MCF 10A (cell line): Measurements from ENCODE around the gene TMEM200A. TPM values are rescaled to one million over a fixed set of nuclear protein-coding genes. Genes with fewer than 3 reads are reported as not detected.
A peak's percentile ranks its signal among the peaks of the same experiment; 100 is the strongest.

Source experiments
- BruUV-seq: library from RNA; stranded (reverse); fragments of 400-500 nt; replicated peaks from 2 replicates; lab custom pipeline; 2021; lab: Mats Ljungman, UMichigan
- CTCF ChIA-PET: fragments of 300-600 bp; sonication (Branson Sonifier 250); formaldehyde crosslinking; extraction: SDS; loops from one replicate; lab custom pipeline; 2021; ENCODE audit warnings: antibody characterized with exemption, inconsistent platforms; lab: Yijun Ruan, JAX
- POLR2A ChIA-PET: fragments of 300-600, 350-650 bp; sonication (Branson Sonifier 250); formaldehyde crosslinking; extraction: SDS; loops from one replicate; lab custom pipeline; 2020; ENCODE audit warnings: antibody characterized with exemption, inconsistent platforms; lab: Yijun Ruan, JAX
- DNase-seq: peaks from one replicate; pipeline ENCODE4 v3.0.0-alpha.2; 2018; ENCODE audit not compliant: unreplicated experiment
- H3K27ac Mint-ChIP-seq: one replicate; pipeline ENCODE4 v1.8.0; 2022; ENCODE audit warnings: mild to moderate bottlenecking, low read depth, mixed read lengths; ENCODE audit not compliant: unreplicated experiment
- H3K27me3 Mint-ChIP-seq: one replicate; pipeline ENCODE4 v1.8.0; 2022; ENCODE audit warnings: mixed read lengths; ENCODE audit not compliant: insufficient read depth, unreplicated experiment
- H3K36me3 Mint-ChIP-seq: one replicate; pipeline ENCODE4 v1.8.0; 2022; ENCODE audit warnings: mild to moderate bottlenecking, moderate library complexity, mixed read lengths; ENCODE audit not compliant: insufficient read depth, unreplicated experiment
- H3K4me1 Mint-ChIP-seq: one replicate; pipeline ENCODE4 v1.8.0; 2022; ENCODE audit warnings: mixed read lengths; ENCODE audit not compliant: insufficient read depth, unreplicated experiment
- H3K4me3 Mint-ChIP-seq: one replicate; pipeline ENCODE4 v1.8.0; 2022; ENCODE audit warnings: mild to moderate bottlenecking, moderate library complexity, mixed read lengths; ENCODE audit not compliant: unreplicated experiment
- H3K9me3 Mint-ChIP-seq: one replicate; pipeline ENCODE4 v1.8.0; 2022; ENCODE audit warnings: mixed read lengths; ENCODE audit not compliant: unreplicated experiment
- intact Hi-C: fragments of 100-400 bp; cut with micrococcal nuclease; formaldehyde crosslinking; loops from 2 replicates; pipeline ENCODE4 v1.14.1; 2022
- total RNA-seq: library from RNA; stranded (reverse); gene quantifications from 2 replicates; pipeline ENCODE4 v1.2.3, GENCODE V29; 2022
- TF ChIP-seq, protein P1 (sequence below): fragments of 200-600 bp; IDR thresholded peaks from one replicate; pipeline ENCODE4 v1.8.0; 2022; ENCODE audit warnings: antibody characterized with exemption, mild to moderate bottlenecking; ENCODE audit not compliant: unreplicated experiment

Gene TMEM200A
- total RNA-seq, 1 experiment from 2014 or later = not detected

DNA sequence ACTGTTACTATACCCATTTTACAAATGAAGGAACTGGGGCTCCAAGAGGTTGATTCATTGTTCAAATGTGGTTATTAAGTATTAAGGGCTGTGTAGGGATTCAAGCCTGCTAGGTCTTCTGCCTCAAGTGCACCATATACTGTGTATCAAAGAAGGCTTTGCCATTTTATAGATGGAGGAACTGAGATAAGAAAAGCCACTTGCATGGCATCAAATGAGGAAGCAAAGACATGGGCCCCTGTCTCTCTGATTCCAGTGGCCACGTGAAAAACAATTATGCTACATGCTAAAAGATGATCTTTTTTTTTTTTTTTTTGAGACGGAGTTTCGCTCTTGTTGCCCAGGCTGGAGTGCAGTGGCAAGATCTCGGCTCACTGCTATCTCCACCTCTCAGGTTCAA lies 67.0 kb downstream of the TMEM200A start:
- POLR2A ChIA-PET = no interaction called here
- intact Hi-C loops = no loop called here
- no TSS peak for BruUV-seq
- DNase-seq = no peak
- no peak overlapping the region for H3K4me3 Mint-ChIP-seq
- peaks cover 19% of the 10 kb centered on the region for H3K27me3 Mint-ChIP-seq
- TF ChIP-seq, protein P1, sequence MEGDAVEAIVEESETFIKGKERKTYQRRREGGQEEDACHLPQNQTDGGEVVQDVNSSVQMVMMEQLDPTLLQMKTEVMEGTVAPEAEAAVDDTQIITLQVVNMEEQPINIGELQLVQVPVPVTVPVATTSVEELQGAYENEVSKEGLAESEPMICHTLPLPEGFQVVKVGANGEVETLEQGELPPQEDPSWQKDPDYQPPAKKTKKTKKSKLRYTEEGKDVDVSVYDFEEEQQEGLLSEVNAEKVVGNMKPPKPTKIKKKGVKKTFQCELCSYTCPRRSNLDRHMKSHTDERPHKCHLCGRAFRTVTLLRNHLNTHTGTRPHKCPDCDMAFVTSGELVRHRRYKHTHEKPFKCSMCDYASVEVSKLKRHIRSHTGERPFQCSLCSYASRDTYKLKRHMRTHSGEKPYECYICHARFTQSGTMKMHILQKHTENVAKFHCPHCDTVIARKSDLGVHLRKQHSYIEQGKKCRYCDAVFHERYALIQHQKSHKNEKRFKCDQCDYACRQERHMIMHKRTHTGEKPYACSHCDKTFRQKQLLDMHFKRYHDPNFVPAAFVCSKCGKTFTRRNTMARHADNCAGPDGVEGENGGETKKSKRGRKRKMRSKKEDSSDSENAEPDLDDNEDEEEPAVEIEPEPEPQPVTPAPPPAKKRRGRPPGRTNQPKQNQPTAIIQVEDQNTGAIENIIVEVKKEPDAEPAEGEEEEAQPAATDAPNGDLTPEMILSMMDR = no peak
- H3K36me3 Mint-ChIP-seq = no peaks in the 10 kb centered on the region
- CTCF ChIA-PET = interaction anchor here (0.6 to 0.8 kb wide), 2 partner anchors 11 to 53 kb away, joined by 3 to 4 read pairs; no protein-coding TSS in a partner anchor
- no peak overlapping the region for H3K27ac Mint-ChIP-seq
- H3K4me1 Mint-ChIP-seq = peaks cover 7% of the 10 kb centered on the region
- H3K9me3 Mint-ChIP-seq = no peaks in the 10 kb centered on the region

DNA sequence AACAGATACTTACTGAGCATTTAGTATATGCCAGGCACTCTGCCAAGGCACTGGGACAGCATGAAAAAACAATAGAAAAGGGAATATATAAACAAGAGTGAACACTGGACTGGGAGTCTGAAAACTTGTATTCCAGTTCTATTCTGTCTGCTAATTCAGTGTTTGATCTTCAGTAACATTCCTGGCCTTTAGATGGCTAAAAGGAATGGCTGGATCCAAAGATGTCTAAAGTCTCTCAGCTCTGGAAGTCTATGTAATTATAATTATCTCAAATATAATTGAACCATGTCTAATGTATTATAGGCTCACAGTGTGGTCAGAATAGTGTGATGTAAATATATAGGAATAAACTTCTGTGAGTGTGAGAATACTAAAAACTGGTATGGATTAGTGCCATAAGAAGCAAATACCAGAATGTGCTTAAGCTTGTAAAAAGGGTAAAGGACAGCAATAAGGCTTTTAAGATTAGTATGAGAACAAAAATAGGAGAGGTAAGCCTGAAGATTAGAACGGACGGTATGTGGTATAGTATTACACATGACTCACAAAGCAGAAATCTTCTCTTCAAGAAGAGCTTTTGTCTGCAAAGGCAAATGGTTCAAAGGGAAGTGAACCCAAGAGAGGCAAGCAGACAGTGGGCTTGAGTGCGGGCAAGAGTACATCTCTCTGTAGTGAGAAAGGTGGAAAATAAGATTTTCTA lies 68.5 kb downstream of the TMEM200A start:
- TF ChIP-seq, protein P1 = no peak
- peak; percentile 13 for DNase-seq
- Mint-ChIP-seq H3K9me3 (no peaks in the 10 kb centered on the region), H3K4me1 (peaks cover 7% of the 10 kb centered on the region), H3K36me3 (no peaks in the 10 kb centered on the region), H3K4me3 (no peak overlapping the region), H3K27me3 (peaks cover 18% of the 10 kb centered on the region), H3K27ac (no peak overlapping the region)
- ChIA-PET CTCF (no interaction called here), POLR2A (no interaction called here)
- no TSS peak for BruUV-seq
- intact Hi-C loops = no loop called here

DNA sequence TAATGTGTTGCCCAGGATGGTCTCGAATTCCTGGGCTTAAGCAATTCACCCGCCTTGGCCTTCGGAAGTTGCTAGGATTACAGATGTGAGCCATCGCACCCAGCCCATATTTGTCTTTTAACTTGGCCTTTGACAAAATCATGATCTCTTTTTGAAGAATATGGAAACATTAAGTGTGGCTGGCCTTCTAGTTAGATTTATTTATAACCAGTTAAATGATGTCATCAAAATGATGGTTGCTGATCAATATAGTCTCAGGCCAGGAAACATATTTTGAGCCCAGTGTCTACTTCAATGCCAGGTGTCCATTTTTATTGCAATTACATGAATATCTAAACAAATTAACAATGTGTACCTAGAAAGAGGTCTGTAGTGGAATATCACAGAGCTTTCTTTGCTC lies 69.4 kb downstream of the TMEM200A start:
- Mint-ChIP-seq H3K4me3 (no peak overlapping the region), H3K4me1 (peaks cover 7% of the 10 kb centered on the region), H3K36me3 (no peaks in the 10 kb centered on the region), H3K27me3 (peaks cover 26% of the 10 kb centered on the region), H3K27ac (no peak overlapping the region), H3K9me3 (no peaks in the 10 kb centered on the region)
- TF ChIP-seq, protein P1 = no peak
- no peak for DNase-seq
- no TSS peak for BruUV-seq
- intact Hi-C loops = no loop called here
- POLR2A ChIA-PET = no interaction called here
- CTCF ChIA-PET = no interaction called here

DNA sequence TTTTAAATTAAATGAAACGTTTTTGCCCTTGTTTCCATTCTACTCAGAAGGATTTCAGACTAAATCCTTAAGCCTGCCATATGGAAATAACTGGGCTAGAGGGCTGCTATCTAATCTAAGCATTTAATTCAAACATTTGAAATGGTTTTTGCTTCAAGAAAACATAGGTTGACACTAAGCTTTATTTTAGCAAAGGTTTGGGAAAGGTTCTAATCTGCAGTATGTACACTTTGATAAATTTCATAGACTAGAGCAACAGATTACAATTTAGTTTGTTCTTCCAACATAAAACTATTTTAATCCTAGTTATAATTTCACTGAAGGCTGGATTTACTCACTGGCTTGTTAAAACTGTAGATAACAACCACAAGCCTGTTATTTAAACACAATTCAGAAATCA lies 72.1 kb downstream of the TMEM200A start:
- intact Hi-C loops = no loop called here
- Mint-ChIP-seq H3K36me3 (no peaks in the 10 kb centered on the region), H3K9me3 (no peaks in the 10 kb centered on the region), H3K27ac (no peak overlapping the region), H3K4me3 (no peak overlapping the region), H3K4me1 (peaks cover 7% of the 10 kb centered on the region), H3K27me3 (peaks cover 26% of the 10 kb centered on the region)
- DNase-seq = no peak
- ChIA-PET CTCF (no interaction called here), POLR2A (interaction anchor here (0.8 kb wide), 1 partner anchor 51 kb away, joined by 3 read pairs; no protein-coding TSS in a partner anchor)
- TF ChIP-seq, protein P1 = no peak
- BruUV-seq = no TSS peak
